Measurements from ENCODE around the gene TLL1.

DNA sequence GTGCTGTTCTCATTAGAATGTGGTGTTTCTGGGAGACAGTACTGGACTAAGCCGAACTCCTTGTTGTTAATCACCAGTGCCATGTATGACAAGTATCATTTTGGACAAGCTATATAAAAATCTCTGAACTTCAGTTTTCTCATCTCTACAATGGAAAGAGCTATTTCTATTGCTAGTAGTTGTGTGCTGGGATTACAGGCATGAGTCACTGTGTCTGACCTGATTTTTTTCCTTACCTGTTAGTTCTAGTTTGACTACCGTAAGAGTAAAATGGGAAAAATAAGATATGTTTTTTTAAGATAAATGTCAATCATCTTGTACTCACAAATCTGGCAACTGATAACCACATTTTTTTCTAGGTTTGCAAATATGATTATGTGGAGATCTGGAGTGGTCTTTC lies 192.3 kb downstream of the TLL1 start:
- TF ChIP-seq, protein P1, sequence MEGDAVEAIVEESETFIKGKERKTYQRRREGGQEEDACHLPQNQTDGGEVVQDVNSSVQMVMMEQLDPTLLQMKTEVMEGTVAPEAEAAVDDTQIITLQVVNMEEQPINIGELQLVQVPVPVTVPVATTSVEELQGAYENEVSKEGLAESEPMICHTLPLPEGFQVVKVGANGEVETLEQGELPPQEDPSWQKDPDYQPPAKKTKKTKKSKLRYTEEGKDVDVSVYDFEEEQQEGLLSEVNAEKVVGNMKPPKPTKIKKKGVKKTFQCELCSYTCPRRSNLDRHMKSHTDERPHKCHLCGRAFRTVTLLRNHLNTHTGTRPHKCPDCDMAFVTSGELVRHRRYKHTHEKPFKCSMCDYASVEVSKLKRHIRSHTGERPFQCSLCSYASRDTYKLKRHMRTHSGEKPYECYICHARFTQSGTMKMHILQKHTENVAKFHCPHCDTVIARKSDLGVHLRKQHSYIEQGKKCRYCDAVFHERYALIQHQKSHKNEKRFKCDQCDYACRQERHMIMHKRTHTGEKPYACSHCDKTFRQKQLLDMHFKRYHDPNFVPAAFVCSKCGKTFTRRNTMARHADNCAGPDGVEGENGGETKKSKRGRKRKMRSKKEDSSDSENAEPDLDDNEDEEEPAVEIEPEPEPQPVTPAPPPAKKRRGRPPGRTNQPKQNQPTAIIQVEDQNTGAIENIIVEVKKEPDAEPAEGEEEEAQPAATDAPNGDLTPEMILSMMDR (IDR thresholded peaks at IDR 0.05 in 8 of 11, conservative IDR thresholded peaks at IDR 0.05 in 3 of 11): no peak
- no peak for TF ChIP-seq POLR2A (IDR thresholded peaks at IDR 0.05)

Measured in spleen (tissue), 7 donors.